Measurements from ENCODE around the gene AGTRAP. TPM values are rescaled to one million over a fixed set of nuclear protein-coding genes. Genes with fewer than 3 reads are reported as not detected.

AGTRAP gene
- total and polyA plus RNA-seq, 7 experiments from 2014 or later, result 28.2 to 108 (median 36.2) TPM

GRCh38 chr1:11701551-11701961 lies 34.4 kb upstream of the AGTRAP start:
- ATAC-seq, result no peak
- Mint-ChIP-seq H3K27me3 (peaks cover 0 to 23% (median 7%) of the 10 kb centered on the region in 5 donors), H3K9me3 (peaks cover 0 to 2% (median 0%) of the 10 kb centered on the region in 11 donors), H3K36me3 (no peaks in the 10 kb centered on the region), H3K4me1 (peaks cover 0 to 1% (median 0%) of the 10 kb centered on the region in 7 donors), H3K27ac (no peak overlapping the region), H3K4me3 (no peak overlapping the region)
- no peaks in the 10 kb centered on the region for H3K9me3 ChIP-seq (ENCODE audit: control insufficient read depth in 2 of 3, low read length in 3 of 3)
- no peaks in the 10 kb centered on the region for H3K27me3 ChIP-seq (ENCODE audit: control insufficient read depth in 2 of 2, insufficient read depth in 2 of 2, low read length in 2 of 2)
- H3K4me1 ChIP-seq (ENCODE audit: control insufficient read depth in 2 of 2, insufficient read depth in 2 of 2, low read length in 2 of 2), result no peaks in the 10 kb centered on the region
- no peak for DNase-seq
- no peaks in the 10 kb centered on the region for H3K36me3 ChIP-seq (ENCODE audit: control insufficient read depth in 2 of 3, insufficient read depth in 3 of 3, low read length in 3 of 3)
- H3K4me3 ChIP-seq (ENCODE audit: low read length), result no peak overlapping the region
- H3K27ac ChIP-seq (ENCODE audit: low read depth, low read length), result no peak overlapping the region
- intact Hi-C loops (cut with micrococcal nuclease), result no loop called here
- POLR2A ChIA-PET, result no interaction called here
- CTCF ChIA-PET, result no interaction called here

- H3K27ac ChIP-seq (ENCODE audit: low read depth, low read length), result no peak overlapping the region
- peaks cover 0 to 21% (median 7%) of the 10 kb centered on the region in 5 donors for H3K27me3 Mint-ChIP-seq
- H3K27me3 ChIP-seq (ENCODE audit: control insufficient read depth in 2 of 2, insufficient read depth in 2 of 2, low read length in 2 of 2), result no peaks in the 10 kb centered on the region
- ATAC-seq (no peak), DNase-seq (no peak)
- CTCF ChIA-PET, result no interaction called here
- no peak overlapping the region for H3K4me3 ChIP-seq (ENCODE audit: low read length)
- POLR2A ChIA-PET, result no interaction called here
- H3K27ac Mint-ChIP-seq, result no peak overlapping the region
- no peak overlapping the region for H3K4me3 Mint-ChIP-seq
- no peaks in the 10 kb centered on the region for H3K4me1 ChIP-seq (ENCODE audit: control insufficient read depth in 2 of 2, insufficient read depth in 2 of 2, low read length in 2 of 2)
- H3K4me1 Mint-ChIP-seq, result peaks cover 0 to 1% (median 0%) of the 10 kb centered on the region in 7 donors
- H3K36me3 Mint-ChIP-seq, result no peaks in the 10 kb centered on the region
- intact Hi-C loops (cut with micrococcal nuclease), result no loop called here
- H3K9me3 ChIP-seq (ENCODE audit: control insufficient read depth in 2 of 3, low read length in 3 of 3), result no peaks in the 10 kb centered on the region
- no peaks in the 10 kb centered on the region for H3K36me3 ChIP-seq (ENCODE audit: control insufficient read depth in 2 of 3, insufficient read depth in 3 of 3, low read length in 3 of 3)
- H3K9me3 Mint-ChIP-seq, result peaks cover 0 to 2% (median 0%) of the 10 kb centered on the region in 11 donors
Observed at GRCh38 chr1:11701981-11702803, 33.7 kb upstream of the AGTRAP start.

GRCh38 chr1:11703357-11704193 lies 32.4 kb upstream of the AGTRAP start:
- ChIA-PET CTCF (no interaction called here), POLR2A (no interaction called here)
- Histone ChIP-seq H3K9me3 (ENCODE audit: control insufficient read depth in 2 of 3, low read length in 3 of 3) (no peaks in the 10 kb centered on the region), H3K4me3 (ENCODE audit: low read length) (no peak overlapping the region), H3K36me3 (ENCODE audit: control insufficient read depth in 2 of 3, insufficient read depth in 3 of 3, low read length in 3 of 3) (no peaks in the 10 kb centered on the region), H3K27me3 (ENCODE audit: control insufficient read depth in 2 of 2, insufficient read depth in 2 of 2, low read length in 2 of 2) (no peaks in the 10 kb centered on the region), H3K27ac (ENCODE audit: low read depth, low read length) (no peak overlapping the region), H3K4me1 (ENCODE audit: control insufficient read depth in 2 of 2, insufficient read depth in 2 of 2, low read length in 2 of 2) (no peaks in the 10 kb centered on the region)
- Mint-ChIP-seq H3K9me3 (peaks cover 0 to 2% (median 0%) of the 10 kb centered on the region in 11 donors), H3K27me3 (peaks cover 0 to 17% (median 7%) of the 10 kb centered on the region in 5 donors), H3K4me3 (no peak overlapping the region), H3K4me1 (no peaks in the 10 kb centered on the region), H3K36me3 (no peaks in the 10 kb centered on the region), H3K27ac (no peak overlapping the region)
- ATAC-seq (no peak), DNase-seq (no peak)
- intact Hi-C loops (cut with micrococcal nuclease), result no loop called here

- ChIA-PET CTCF (no interaction called here), POLR2A (no interaction called here)
- intact Hi-C loops (cut with micrococcal nuclease), result no loop called here
- H3K27ac Mint-ChIP-seq, result no peak overlapping the region
- peaks cover 0 to 11% (median 7%) of the 10 kb centered on the region in 5 donors for H3K27me3 Mint-ChIP-seq
- no peaks in the 10 kb centered on the region for H3K36me3 ChIP-seq (ENCODE audit: control insufficient read depth in 2 of 3, insufficient read depth in 3 of 3, low read length in 3 of 3)
- no peaks in the 10 kb centered on the region for H3K27me3 ChIP-seq (ENCODE audit: control insufficient read depth in 2 of 2, insufficient read depth in 2 of 2, low read length in 2 of 2)
- no peaks in the 10 kb centered on the region for H3K4me1 Mint-ChIP-seq
- H3K4me1 ChIP-seq (ENCODE audit: control insufficient read depth in 2 of 2, insufficient read depth in 2 of 2, low read length in 2 of 2), result no peaks in the 10 kb centered on the region
- H3K4me3 ChIP-seq (ENCODE audit: low read length), result no peak overlapping the region
- ATAC-seq (no peak), DNase-seq (no peak)
- no peak overlapping the region for H3K27ac ChIP-seq (ENCODE audit: low read depth, low read length)
- H3K4me3 Mint-ChIP-seq, result no peak overlapping the region
- H3K36me3 Mint-ChIP-seq, result no peaks in the 10 kb centered on the region
- peaks cover 0 to 2% (median 0%) of the 10 kb centered on the region in 11 donors for H3K9me3 Mint-ChIP-seq
- H3K9me3 ChIP-seq (ENCODE audit: control insufficient read depth in 2 of 3, low read length in 3 of 3), result no peaks in the 10 kb centered on the region
Observed at GRCh38 chr1:11704194-11704529, 31.8 kb upstream of the AGTRAP start.

GRCh38 chr1:11704691-11705475 lies 31.1 kb upstream of the AGTRAP start:
- peak overlapping the region in 1 of 9 donors; percentile 81 for H3K27ac Mint-ChIP-seq
- H3K4me3 Mint-ChIP-seq, result no peak overlapping the region
- H3K4me1 Mint-ChIP-seq, result no peaks in the 10 kb centered on the region
- no peak overlapping the region for H3K27ac ChIP-seq (ENCODE audit: low read depth, low read length)
- no peaks in the 10 kb centered on the region for H3K36me3 Mint-ChIP-seq
- intact Hi-C loops (cut with micrococcal nuclease), result no loop called here
- CTCF ChIA-PET, result no interaction called here
- POLR2A ChIA-PET, result no interaction called here
- H3K27me3 ChIP-seq (ENCODE audit: control insufficient read depth in 2 of 2, insufficient read depth in 2 of 2, low read length in 2 of 2), result no peaks in the 10 kb centered on the region
- no peak for ATAC-seq
- no peaks in the 10 kb centered on the region for H3K36me3 ChIP-seq (ENCODE audit: control insufficient read depth in 2 of 3, insufficient read depth in 3 of 3, low read length in 3 of 3)
- H3K9me3 ChIP-seq (ENCODE audit: control insufficient read depth in 2 of 3, low read length in 3 of 3), result no peaks in the 10 kb centered on the region
- H3K4me3 ChIP-seq (ENCODE audit: low read length), result no peak overlapping the region
- H3K9me3 Mint-ChIP-seq, result peaks cover 0 to 2% (median 0%) of the 10 kb centered on the region in 11 donors
- H3K4me1 ChIP-seq (ENCODE audit: control insufficient read depth in 2 of 2, insufficient read depth in 2 of 2, low read length in 2 of 2), result no peaks in the 10 kb centered on the region
- DNase-seq, result no peak
- H3K27me3 Mint-ChIP-seq, result peaks cover 0 to 10% (median 9%) of the 10 kb centered on the region in 5 donors

GRCh38 chr1:11705596-11705995 lies 30.3 kb upstream of the AGTRAP start:
- no peaks in the 10 kb centered on the region for H3K27me3 ChIP-seq (ENCODE audit: control insufficient read depth in 2 of 2, insufficient read depth in 2 of 2, low read length in 2 of 2)
- no peaks in the 10 kb centered on the region for H3K36me3 Mint-ChIP-seq

More at GRCh38 chr1:11705596-11705995, 30.3 kb upstream of the AGTRAP start:
- Histone ChIP-seq H3K9me3 (ENCODE audit: control insufficient read depth in 2 of 3, low read length in 3 of 3) (no peaks in the 10 kb centered on the region), H3K27ac (ENCODE audit: low read depth, low read length) (no peak overlapping the region), H3K4me1 (ENCODE audit: control insufficient read depth in 2 of 2, insufficient read depth in 2 of 2, low read length in 2 of 2) (no peaks in the 10 kb centered on the region), H3K36me3 (ENCODE audit: control insufficient read depth in 2 of 3, insufficient read depth in 3 of 3, low read length in 3 of 3) (no peaks in the 10 kb centered on the region), H3K4me3 (ENCODE audit: low read length) (no peak overlapping the region)
- Mint-ChIP-seq H3K4me1 (no peaks in the 10 kb centered on the region), H3K27ac (no peak overlapping the region), H3K9me3 (peaks cover 0 to 2% (median 0%) of the 10 kb centered on the region in 11 donors), H3K4me3 (no peak overlapping the region), H3K27me3 (peaks cover 0 to 12% (median 9%) of the 10 kb centered on the region in 5 donors)
- ATAC-seq, result no peak
- no peak for DNase-seq
- CTCF ChIA-PET, result no interaction called here
- POLR2A ChIA-PET, result no interaction called here
- intact Hi-C loops (cut with micrococcal nuclease), result no loop called here

Data from naive thymus-derived CD4-positive, alpha-beta T cell (primary cell).